ENCODE data around the gene LRRC26.

GRCh38 chr9:137194388-137194787 is 24.5 kb upstream of the LRRC26 start:
- TF ChIP-seq POLR2A (IDR thresholded peaks at IDR 0.05; ENCODE audit: low read depth, low read length) (no peak), TAF1 (IDR thresholded peaks at IDR 0.05; ENCODE audit: borderline replicate concordance, low read depth, low read length) (no peak)
